GM23338 (cell line): Measurements from ENCODE around the gene IL22RA2. TPM values are rescaled to one million over a fixed set of nuclear protein-coding genes. Genes with fewer than 3 reads are reported as not detected.
A peak's percentile ranks its signal among the peaks of the same experiment; 100 is the strongest.

Experiments
- ATAC-seq: fragments of 200-7000 bp; cut with Tn5 transposase; 3 replicates; pipeline ENCODE4 v1.9.1; 2020
- DNase-seq: peaks from one replicate; pipeline ENCODE4 v3.0.0-alpha.2; 2015; ENCODE audit warnings: low spot score
- H2AFZ ChIP-seq: fragments of 200-600 bp; sonication (generic); 2 replicates; pipeline ENCODE4 v1.8.0; 2016; ENCODE audit warnings: antibody characterized with exemption, mild to moderate bottlenecking, moderate library complexity
- H3F3A ChIP-seq: fragments of 200-600 bp; sonication (generic); replicated peaks from 2 replicates; pipeline ENCODE4 v1.8.0; 2017; ENCODE audit warnings: antibody characterized with exemption, mixed run types, low read depth
- H3K27ac ChIP-seq: fragments of 200-600 bp; sonication (generic); 2 replicates; pipeline ENCODE4 v1.6.1; 2016; ENCODE audit warnings: low read depth
- H3K27me3 ChIP-seq: fragments of 200-600 bp; sonication (generic); 2 replicates; pipeline ENCODE4 v1.8.0; 2016; ENCODE audit warnings: mild to moderate bottlenecking, mixed run types, moderate library complexity; ENCODE audit not compliant: insufficient read depth
- H3K36me3 ChIP-seq: fragments of 200-600 bp; sonication (generic); 2 replicates; pipeline ENCODE4 v1.8.0; 2016; ENCODE audit warnings: mild to moderate bottlenecking; ENCODE audit not compliant: insufficient read depth
- H3K4me1 ChIP-seq: fragments of 200-600 bp; sonication (generic); 2 replicates; pipeline ENCODE4 v1.8.0; 2016; ENCODE audit warnings: mild to moderate bottlenecking, moderate library complexity; ENCODE audit not compliant: insufficient read depth
- H3K4me2 ChIP-seq: fragments of 200-600 bp; sonication (generic); 2 replicates; pipeline ENCODE4 v1.7.1; 2017; ENCODE audit warnings: mixed run types
- H3K4me3 ChIP-seq: fragments of 200-600 bp; sonication (generic); 2 replicates; pipeline ENCODE4 v1.6.1; 2016; ENCODE audit warnings: mixed run types
- H3K79me2 ChIP-seq: fragments of 200-600 bp; sonication (generic); replicated peaks from 2 replicates; pipeline ENCODE4 v1.8.0; 2017; ENCODE audit warnings: mild to moderate bottlenecking; ENCODE audit not compliant: insufficient read depth
- H3K9me2 ChIP-seq: fragments of 200-600 bp; sonication (generic); 2 replicates; pipeline ENCODE4 v1.8.0; 2017; ENCODE audit not compliant: insufficient read depth
- H4K20me1 ChIP-seq: fragments of 200-600 bp; sonication (generic); replicated peaks from 2 replicates; pipeline ENCODE4 v1.8.0; 2017; ENCODE audit warnings: mild to moderate bottlenecking; ENCODE audit not compliant: insufficient read depth
- H3K27ac Mint-ChIP-seq: 2 replicates; pipeline ENCODE4 v1.8.0; 2020; ENCODE audit warnings: inconsistent platforms, mild to moderate bottlenecking, moderate library complexity, mixed read lengths
- H3K27me3 Mint-ChIP-seq: 3 replicates; pipeline ENCODE4 v1.8.0; 2022; ENCODE audit warnings: low read depth, mild to moderate bottlenecking, moderate library complexity, mixed read lengths, inconsistent platforms; ENCODE audit not compliant: insufficient read depth, poor library complexity
- H3K36me3 Mint-ChIP-seq: 3 replicates; pipeline ENCODE4 v1.8.0; 2021; ENCODE audit warnings: low read depth, mild to moderate bottlenecking, inconsistent platforms, moderate library complexity, mixed read lengths
- H3K4me1 Mint-ChIP-seq: 3 replicates; pipeline ENCODE4 v1.8.0; 2020; ENCODE audit warnings: mild to moderate bottlenecking, inconsistent platforms, mixed read lengths
- H3K4me3 Mint-ChIP-seq: 3 replicates; pipeline ENCODE4 v1.8.0; 2021; ENCODE audit warnings: moderate library complexity, mild to moderate bottlenecking, inconsistent platforms, mixed read lengths
- H3K9me3 Mint-ChIP-seq: 3 replicates; pipeline ENCODE4 v1.8.0; 2020; ENCODE audit warnings: moderate library complexity, mild to moderate bottlenecking, inconsistent platforms, mixed read lengths
- CREB1 ChIP-seq: fragments of 250-450 bp; sonication (Bioruptor Pico); IDR thresholded peaks from 2 replicates; pipeline ENCODE4 v1.5.0; 2020; ENCODE audit warnings: low read depth, mild to moderate bottlenecking, moderate library complexity
- CTCF ChIP-seq, 2 experiments: fragments of 200-600 bp in 1 of 2; sonication (generic) in 1 of 2; conservative IDR thresholded peaks; 2 replicates each; pipeline versions ENCODE4 v1.5.1 to v1.6.1; 2016 to 2017; ENCODE audit warnings: antibody characterized with exemption in 2 of 2, low read depth in 2 of 2, mild to moderate bottlenecking in 2 of 2, moderate library complexity in 1 of 2
- ETS1 ChIP-seq: IDR thresholded peaks from 2 replicates; pipeline ENCODE4 v1.6.1; 2016; ENCODE audit warnings: antibody characterized with exemption
- EZH2 ChIP-seq: fragments of 200-600 bp; sonication (generic); IDR thresholded peaks from one replicate; pipeline ENCODE4 v1.8.0; 2017; ENCODE audit warnings: antibody characterized with exemption, mild to moderate bottlenecking, low read depth; ENCODE audit not compliant: unreplicated experiment
- EZH2phosphoT487 ChIP-seq: fragments of 200-600 bp; sonication (generic); IDR thresholded peaks from one replicate; pipeline ENCODE4 v1.8.1; 2018; ENCODE audit warnings: antibody characterized with exemption; ENCODE audit not compliant: unreplicated experiment
- JUNB ChIP-seq: IDR thresholded peaks from one replicate; pipeline ENCODE4 v1.6.1; 2016; ENCODE audit warnings: antibody characterized with exemption; ENCODE audit not compliant: unreplicated experiment
- NANOG ChIP-seq: IDR thresholded peaks from 2 replicates; pipeline ENCODE4 v1.6.1; 2016; ENCODE audit warnings: antibody characterized with exemption, borderline replicate concordance
- POLR2AphosphoS5 ChIP-seq: IDR thresholded peaks from 2 replicates; pipeline ENCODE4 v1.6.1; 2016; ENCODE audit warnings: antibody characterized with exemption, low read depth
- REST ChIP-seq: IDR thresholded peaks from one replicate; pipeline ENCODE4 v1.6.1; 2018; ENCODE audit warnings: antibody characterized with exemption; ENCODE audit not compliant: unreplicated experiment
- STAT1 ChIP-seq: IDR thresholded peaks from one replicate; pipeline ENCODE4 v1.6.1; 2016; ENCODE audit warnings: antibody characterized with exemption; ENCODE audit not compliant: unreplicated experiment
- ZNF331 ChIP-seq: fragments of 250-450 bp; sonication (Bioruptor Pico); IDR thresholded peaks from 2 replicates; pipeline ENCODE4 v1.5.0; 2020; ENCODE audit warnings: low read depth, mild to moderate bottlenecking, moderate library complexity
- ZNF462 ChIP-seq: fragments of 250-450 bp; sonication (Bioruptor Pico); IDR thresholded peaks from 2 replicates; pipeline ENCODE4 v1.5.0; 2020; ENCODE audit warnings: mild to moderate bottlenecking, moderate library complexity
- polyA plus RNA-seq: library from polyadenylated mRNA; unstranded; fragments of >200 nt; fragmentation: Nextera tagmentation; extraction: Ambion mirVana; gene quantifications from 2 replicates; pipeline ENCODE4 v1.2.1, GENCODE V29; 2016
- total RNA-seq: library from RNA; depleted of rRNA; stranded (reverse); fragments of >200 nt; shearing (Covaris generic); gene quantifications from 2 replicates; pipeline ENCODE4 v1.2.3, GENCODE V29; 2014

IL22RA2 gene
- total and polyA plus RNA-seq, 2 experiments from 2014 or later, result not detected

- H3K36me3 ChIP-seq, result no peaks in the 10 kb centered on the region
- H3K79me2 ChIP-seq, result no peaks in the 10 kb centered on the region
- H3K4me1 ChIP-seq, result peaks cover 29% of the 10 kb centered on the region
- peak overlapping the region; percentile 52 for H3K4me2 ChIP-seq
- TF ChIP-seq CREB1 (CRISPR knock-in tag) (no peak), EZH2phosphoT487 (no peak), ZNF462 (CRISPR knock-in tag) (peak; percentile 82), ZNF331 (CRISPR knock-in tag) (no peak), EZH2 (no peak), STAT1 (no peak), REST (no peak), ETS1 (no peak), NANOG (peak; percentile 93), POLR2AphosphoS5 (no peak), CTCF (conservative IDR thresholded peaks at IDR 0.05; ENCODE audit: low read depth in 2 of 2) (no peak), JUNB (no peak)
- no peak overlapping the region for H3K4me3 ChIP-seq
- Mint-ChIP-seq H3K4me3 (0 out of 3 replicates have a peak overlapping the region, but pooled peaks have one; percentile 33), H3K4me1 (peaks cover 19% of the 10 kb centered on the region), H3K9me3 (peaks cover 30% of the 10 kb centered on the region), H3K27ac (no peak overlapping the region), H3K27me3 (peaks cover 3% of the 10 kb centered on the region), H3K36me3 (peaks cover 20% of the 10 kb centered on the region; the same call in 2 of the 3 replicates)
- H3K27ac ChIP-seq, result no peak overlapping the region
- H3K27me3 ChIP-seq, result no peaks in the 10 kb centered on the region
- DNase-seq (peak; percentile 32), ATAC-seq (peak; percentile 78)
- H3K9me2 ChIP-seq, result peaks cover 11% of the 10 kb centered on the region
- no peaks in the 10 kb centered on the region for H3F3A ChIP-seq
- no peak overlapping the region for H2AFZ ChIP-seq
- H4K20me1 ChIP-seq, result no peaks in the 10 kb centered on the region
These were observed 1.4 kb downstream of the IL22RA2 start for GRCh38 chr6:137171824-137172733.
